HEK293 (cell line): Measurements from ENCODE around the gene MYRFL.

Source experiments
- CTCF ChIP-seq: fragments of 450-650 bp; formaldehyde crosslinking; IDR thresholded peaks from 2 replicates; pipeline ENCODE4 v1.5.1; 2016; ENCODE audit warnings: missing biosample characterization, missing genetic modification characterization
- ZBTB7A ChIP-seq: fragments of 450-650 bp; formaldehyde crosslinking; IDR thresholded peaks from 2 replicates; pipeline ENCODE4 v1.5.1; 2016; ENCODE audit warnings: low read depth, missing biosample characterization, missing genetic modification characterization
- ZNF175 ChIP-seq: fragments of 450-650 bp; formaldehyde crosslinking; IDR thresholded peaks from 2 replicates; pipeline ENCODE4 v1.5.1; 2016; ENCODE audit warnings: missing biosample characterization, missing genetic modification characterization
- ZNF274 ChIP-seq, 2 experiments: fragments of 200-500 bp in 1 of 2; fragments of 450-650 bp in 1 of 2; sonication (Bioruptor generic) in 1 of 2; formaldehyde crosslinking in 1 of 2; IDR thresholded peaks; 2 replicates each; pipeline versions ENCODE4 v1.5.1 to v1.6.1; 2014 to 2016; ENCODE audit warnings: borderline replicate concordance in 1 of 2, inconsistent platforms in 1 of 2, low read length in 1 of 2, missing biosample characterization in 1 of 2, missing genetic modification characterization in 1 of 2
- ZNF302 ChIP-seq: fragments of 450-650 bp; formaldehyde crosslinking; IDR thresholded peaks from 2 replicates; pipeline ENCODE4 v1.5.1; 2016; ENCODE audit warnings: missing biosample characterization, missing genetic modification characterization, low read depth
- ZNF560 ChIP-seq: fragments of 450-650 bp; formaldehyde crosslinking; IDR thresholded peaks from 2 replicates; pipeline ENCODE4 v1.5.1; 2017; ENCODE audit warnings: missing biosample characterization, missing genetic modification characterization, borderline replicate concordance
- ZNF629 ChIP-seq: fragments of 450-650 bp; formaldehyde crosslinking; IDR thresholded peaks from 2 replicates; pipeline ENCODE4 v1.5.1; 2017; ENCODE audit warnings: missing biosample characterization, missing genetic modification characterization
- ZNF777 ChIP-seq: fragments of 450-650 bp; formaldehyde crosslinking; IDR thresholded peaks from 2 replicates; pipeline ENCODE4 v1.5.1; 2017; ENCODE audit warnings: missing biosample characterization, missing genetic modification characterization, borderline replicate concordance

DNA sequence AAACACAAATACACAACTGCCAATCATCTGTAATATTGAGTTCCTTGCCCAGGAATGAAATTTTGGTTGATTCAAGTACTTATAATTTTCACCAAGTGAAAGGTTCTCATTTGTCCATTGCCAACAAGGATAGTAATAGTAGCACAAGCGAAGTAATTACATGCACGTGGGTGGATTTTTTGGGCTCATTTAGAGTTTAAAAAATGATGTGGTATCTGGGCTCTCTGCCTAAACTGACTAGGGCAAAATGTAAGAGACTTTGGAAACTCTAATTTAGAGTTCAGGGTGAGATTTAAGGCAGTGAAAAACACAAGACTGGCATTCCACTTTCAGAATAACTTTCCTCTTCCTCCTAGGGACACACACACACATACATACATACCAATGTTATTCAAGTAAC is 111.7 kb downstream of the MYRFL start:
- TF ChIP-seq CTCF (tag by site-specific recombination) (no peak), ZNF629 (tag by site-specific recombination) (no peak), ZNF560 (tag by site-specific recombination) (no peak), ZNF175 (tag by site-specific recombination) (no peak), ZNF777 (tag by site-specific recombination) (no peak), ZNF302 (tag by site-specific recombination) (no peak), ZNF274 (IDR thresholded peaks at IDR 0.05; ENCODE audit: low read length) (no peak), ZNF274 (tag by site-specific recombination; IDR thresholded peaks at IDR 0.05; ENCODE audit: borderline replicate concordance) (no peak), ZBTB7A (tag by site-specific recombination) (no peak)
